Measurements from ENCODE around the gene NTM.

NTM gene

GRCh38 chr11:131609921-131610320 lies 239.5 kb downstream of the NTM start:
- no peak for DNase-seq

GRCh38 chr11:131611322-131611721 lies 240.9 kb downstream of the NTM start:
- DNase-seq = no peak

- DNase-seq = no peak
Observed at GRCh38 chr11:131612533-131612932, 242.1 kb downstream of the NTM start.

GRCh38 chr11:131614631-131615030 lies 244.2 kb downstream of the NTM start:
- no peak for DNase-seq

DNA sequence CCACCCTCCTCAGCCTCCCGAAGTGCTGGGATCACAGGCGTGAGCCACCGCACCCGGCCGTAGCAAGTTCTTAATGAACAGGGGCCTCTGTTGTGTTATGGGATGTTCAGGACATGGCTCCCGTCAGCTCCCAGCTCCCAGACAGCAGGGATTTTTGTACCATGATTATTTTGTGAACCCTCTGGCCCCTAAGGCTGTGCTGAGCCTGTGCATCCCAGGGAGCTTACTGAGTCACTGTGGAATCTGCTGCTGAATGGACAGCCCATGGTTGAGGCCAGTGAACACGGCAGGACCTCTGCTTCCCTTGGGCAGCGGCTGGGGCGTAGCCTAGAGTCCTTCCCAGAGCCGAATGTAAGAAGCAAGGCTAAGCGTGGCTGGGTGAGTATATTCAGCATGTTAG lies 245.2 kb downstream of the NTM start:
- DNase-seq = no peak

- DNase-seq = no peak
Observed at GRCh38 chr11:131616481-131617140, 246.2 kb downstream of the NTM start.

GRCh38 chr11:131618201-131618600 lies 247.8 kb downstream of the NTM start:
- no peak for DNase-seq

GRCh38 chr11:131622193-131622592 lies 251.8 kb downstream of the NTM start:
- no peak for DNase-seq

- DNase-seq = no peak
Observed at GRCh38 chr11:131624531-131624930, 254.1 kb downstream of the NTM start.

- no peak for DNase-seq
Observed at GRCh38 chr11:131626788-131627187, 256.4 kb downstream of the NTM start.

- no peak for DNase-seq
Observed at GRCh38 chr11:131628739-131629138, 258.3 kb downstream of the NTM start.

- DNase-seq = no peak
Observed at GRCh38 chr11:131629925-131630540, 259.6 kb downstream of the NTM start.

GRCh38 chr11:131632971-131633370 lies 262.6 kb downstream of the NTM start:
- no peak for DNase-seq

GRCh38 chr11:131633921-131634715 lies 263.7 kb downstream of the NTM start:
- DNase-seq = no peak

GRCh38 chr11:131637469-131638175 lies 267.2 kb downstream of the NTM start:
- DNase-seq = no peak

DNA sequence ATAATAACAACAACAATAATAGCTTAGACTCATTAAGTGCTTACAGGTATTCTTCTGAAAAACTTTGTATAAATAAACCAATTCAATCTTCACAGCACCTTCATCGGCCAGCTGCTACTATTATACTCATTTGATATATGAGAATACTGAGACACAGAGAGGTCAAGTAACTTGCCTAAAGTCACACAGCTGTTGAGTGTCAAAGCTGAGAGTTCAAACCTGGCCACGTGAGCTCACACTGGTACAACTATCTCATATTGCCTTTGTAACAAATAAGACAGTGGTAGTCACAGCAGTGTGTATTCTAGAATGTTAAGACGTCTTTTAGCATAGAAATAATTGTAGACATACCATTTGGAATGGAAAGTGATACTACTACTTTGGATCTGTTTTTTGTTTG lies 268.5 kb downstream of the NTM start:
- no peak for DNase-seq

DNA sequence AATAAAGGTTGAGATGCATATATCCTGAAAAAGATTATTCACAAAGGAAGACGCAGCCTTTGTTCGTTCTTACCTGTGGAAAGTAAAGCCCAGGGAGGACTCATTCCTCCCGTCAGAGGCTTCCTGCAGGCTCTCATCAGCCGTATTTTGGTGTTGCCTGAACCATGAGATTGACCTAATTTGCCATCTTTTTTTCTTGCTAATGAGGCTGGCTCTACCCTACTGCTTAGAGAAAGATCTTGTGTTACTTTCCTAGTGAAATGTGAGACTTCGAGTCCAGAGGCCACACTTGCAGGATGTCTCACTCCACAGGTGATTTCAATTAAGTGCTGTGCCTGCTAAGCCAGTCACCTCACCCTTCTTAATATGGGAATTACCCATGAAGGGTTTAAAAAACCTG lies 269.9 kb downstream of the NTM start:
- no peak for DNase-seq

DNA sequence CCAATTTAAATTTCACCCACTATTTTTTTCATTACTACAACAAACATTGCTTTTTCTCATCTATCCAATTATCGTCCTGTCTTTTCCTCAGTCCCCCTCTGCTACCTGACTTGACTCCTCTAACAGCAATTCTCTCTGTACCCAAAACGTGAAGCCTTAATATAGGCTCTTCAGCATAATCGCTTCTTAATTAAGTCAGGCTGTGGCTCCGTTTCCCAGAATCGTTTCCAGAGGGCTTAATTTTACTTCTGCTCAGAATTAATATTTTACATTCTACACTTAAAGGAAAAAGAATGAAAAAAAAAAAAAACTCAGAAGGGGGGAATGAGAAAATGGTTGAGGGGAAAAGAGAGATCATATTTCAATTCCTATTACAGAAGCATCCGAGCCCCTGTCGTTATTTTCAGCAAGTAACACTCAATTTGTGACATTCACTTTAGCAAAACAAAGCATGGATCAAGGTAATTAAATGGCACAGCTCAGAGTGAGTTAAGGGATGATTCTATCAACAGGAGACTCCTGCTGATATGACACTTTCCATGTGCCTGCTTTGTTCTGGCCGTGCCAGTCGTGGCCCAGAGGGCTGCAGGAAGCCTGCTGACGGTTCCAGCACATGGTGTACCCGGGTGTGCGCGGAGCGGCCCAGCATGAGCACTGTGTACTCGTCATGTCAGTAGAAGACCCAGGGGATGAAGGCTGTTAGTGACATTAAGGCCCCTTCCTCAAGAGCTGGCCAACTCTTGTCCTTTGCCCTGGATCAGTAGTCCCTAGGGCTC lies 272.5 kb downstream of the NTM start:
- no peak for DNase-seq

DNA sequence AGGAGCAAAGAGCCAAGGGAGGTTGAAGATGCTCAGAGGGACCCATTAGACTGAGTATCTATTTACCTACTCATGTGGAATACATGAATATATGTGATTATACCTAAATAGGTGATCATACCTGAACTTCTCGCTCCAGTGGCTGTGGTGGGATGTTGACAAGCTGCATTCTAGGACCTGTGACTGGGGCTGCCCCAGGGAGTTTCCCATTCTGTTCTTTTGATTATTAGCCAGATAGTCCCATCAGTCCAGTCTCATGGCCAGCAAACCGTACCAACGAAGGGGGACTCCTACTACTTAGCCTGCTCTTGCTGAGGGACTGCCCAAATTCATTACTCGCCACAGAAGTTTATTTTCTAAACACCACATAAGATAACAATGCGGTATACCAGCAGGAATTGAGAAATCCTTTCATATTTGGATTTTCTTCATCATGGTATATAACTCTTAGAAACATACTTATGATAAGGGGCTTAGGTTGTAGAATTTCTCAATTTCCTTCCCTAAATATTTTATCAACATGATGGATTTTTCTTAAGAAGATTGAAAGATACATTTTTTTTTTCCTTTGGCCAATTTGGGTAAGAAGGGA lies 273.9 kb downstream of the NTM start:
- no peak for DNase-seq

DNA sequence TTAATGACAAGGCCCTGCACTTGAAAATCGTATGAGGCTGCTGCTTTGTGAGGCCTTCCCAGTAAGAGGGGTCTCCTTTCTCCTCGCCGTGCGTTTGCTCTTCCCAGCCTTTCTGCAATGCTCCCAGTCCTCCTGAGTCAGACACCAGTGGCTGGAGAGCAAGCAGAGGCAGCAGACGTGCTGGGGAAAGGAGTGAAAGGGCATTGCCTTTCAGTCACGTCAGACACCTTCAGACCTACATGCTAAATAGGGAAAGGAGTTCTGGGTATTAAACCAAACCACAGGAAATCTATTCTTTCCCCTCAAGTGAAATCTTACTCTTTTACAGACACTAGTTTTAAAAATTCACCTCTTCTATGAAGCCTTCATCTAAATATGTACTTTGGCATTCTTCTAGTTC lies 274.8 kb downstream of the NTM start:
- no peak for DNase-seq

DNA sequence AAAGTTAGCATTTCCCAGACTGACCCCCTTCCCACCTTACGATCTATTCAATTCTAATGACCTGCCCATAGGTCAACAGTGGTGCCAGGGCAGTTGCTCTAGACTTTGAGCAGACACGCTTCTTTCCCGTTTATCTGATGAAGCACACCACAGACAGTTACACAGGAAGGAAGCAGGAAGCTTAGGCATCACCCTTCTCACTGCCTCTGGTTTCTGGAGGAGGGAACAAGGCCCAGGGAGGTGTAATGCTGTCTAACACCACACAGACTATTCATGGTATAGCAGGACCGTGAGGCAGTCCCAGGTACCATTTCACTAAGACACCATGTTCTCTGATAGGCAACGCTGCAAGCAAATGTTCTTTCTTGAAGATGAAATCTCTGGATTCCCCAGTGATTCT lies 279.4 kb downstream of the NTM start:
- DNase-seq = no peak

- no peak for DNase-seq
Observed at GRCh38 chr11:131652231-131652630, 281.8 kb downstream of the NTM start.

Data from effector CD8-positive, alpha-beta T cell (primary cell).